NCI-H2081 treated with DMSO at 0.1 percent for 48 hours (cell line): ENCODE data around the gene TXLNA.
"Not testable (repeated sequence)": the region's sequence is repeated elsewhere in the genome, so short reads cannot be mapped to it uniquely, and the experiment has no call there.

ENCODE experiments used
- DNase-seq: peaks from one replicate; lab custom pipeline; 2025; lab: John Stamatoyannopoulos, UW

The TXLNA gene

DNA sequence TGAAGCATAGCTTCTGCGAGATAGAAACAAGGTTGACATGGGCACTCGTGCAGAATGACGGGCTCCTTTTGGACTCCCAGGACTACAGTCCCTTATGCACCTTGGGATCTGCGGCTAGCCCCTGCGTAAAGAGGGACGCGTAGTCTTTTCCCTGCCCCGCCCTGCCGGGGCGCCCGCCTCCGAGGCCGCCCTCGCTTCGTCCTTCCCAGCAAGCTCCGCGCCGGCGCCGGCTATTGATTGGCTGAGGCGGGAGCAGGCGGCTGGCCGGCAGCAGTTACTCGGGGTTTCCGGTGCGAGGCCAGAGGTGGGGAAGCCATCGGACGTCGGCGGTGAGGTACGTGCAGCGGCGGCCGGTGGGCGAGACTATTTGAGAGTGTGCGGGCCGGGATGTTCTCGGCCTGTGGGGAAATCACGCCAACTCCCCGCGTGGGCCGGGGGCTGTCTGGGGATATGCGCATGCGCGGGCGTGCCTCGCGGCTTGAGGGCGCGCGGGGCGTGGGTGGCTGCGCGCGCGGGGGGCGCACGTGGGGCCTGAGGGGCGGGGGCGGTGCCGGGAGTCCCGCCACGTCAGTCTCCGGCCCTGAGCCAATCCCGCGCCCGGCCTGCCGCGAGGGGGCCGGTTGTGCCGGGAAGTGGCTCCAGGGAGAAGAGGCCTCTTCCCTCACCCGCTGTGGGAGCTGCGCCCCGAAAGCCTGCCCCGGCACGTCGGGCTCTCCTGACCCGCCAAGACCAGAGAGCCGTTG is at the start of gene TXLNA:
Gene TXLNA (plus strand): TSS at position 233 of the 743 bp plus-strand sequence. CDS start 671 bp downstream, outside the sequence.
- peak; percentile 83 for DNase-seq

DNA sequence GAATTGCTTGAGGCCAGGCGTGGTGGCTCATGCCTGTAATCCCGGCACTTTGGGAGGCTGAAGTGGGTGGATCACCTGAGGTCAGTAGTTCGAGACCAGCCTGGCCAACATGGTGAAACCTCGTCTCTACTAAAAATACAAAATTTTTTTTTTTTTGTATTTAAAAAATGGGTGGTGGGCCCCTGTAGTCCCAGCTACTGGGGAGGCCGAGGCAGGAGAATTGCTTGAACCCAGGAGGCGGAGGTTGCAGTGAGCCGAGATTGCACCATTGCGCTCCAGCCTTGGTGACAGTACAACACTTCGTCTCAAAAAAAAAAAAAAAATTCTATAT is 45.6 kb upstream of the TXLNA start:
- not testable (repeated sequence) for DNase-seq

DNA sequence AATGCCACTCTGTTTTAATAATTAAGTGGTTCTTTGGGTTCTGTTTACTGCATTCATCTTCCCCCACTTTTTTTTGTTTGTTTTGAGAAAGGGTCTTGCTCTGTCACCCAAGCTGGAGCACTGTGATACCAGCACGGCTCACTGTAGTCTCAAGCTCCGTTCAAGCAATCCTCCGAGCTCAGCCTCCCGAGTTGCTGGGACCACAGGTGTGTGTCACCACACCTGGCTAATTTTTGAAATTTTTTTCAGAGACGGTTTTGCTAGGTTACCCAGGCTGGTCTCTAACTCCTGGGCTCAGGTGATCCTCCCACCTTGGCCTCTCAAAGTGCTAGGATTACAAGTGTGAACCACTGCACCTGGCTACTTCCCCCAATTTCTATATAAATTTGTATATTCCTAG is 42.4 kb upstream of the TXLNA start:
- no peak for DNase-seq

DNA sequence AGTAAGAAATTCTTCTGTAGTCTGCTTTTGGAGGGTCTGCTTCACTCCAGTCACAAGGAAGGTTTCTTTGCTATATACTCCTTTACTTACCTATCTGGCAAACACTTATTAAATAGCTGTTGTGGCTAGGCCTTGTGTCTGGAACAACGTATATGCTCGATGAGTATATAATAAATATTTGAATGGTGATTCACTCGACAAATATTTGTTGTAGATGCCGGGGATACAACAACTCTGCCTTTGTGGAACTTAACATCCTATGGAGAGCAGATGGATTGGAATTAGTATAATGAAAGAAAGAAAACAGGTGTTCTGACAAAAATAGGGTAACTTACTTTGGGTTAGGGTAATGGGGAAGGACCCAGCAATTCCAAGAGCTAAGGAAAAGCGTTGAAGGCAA is 40.5 kb upstream of the TXLNA start:
- DNase-seq: no peak

DNA sequence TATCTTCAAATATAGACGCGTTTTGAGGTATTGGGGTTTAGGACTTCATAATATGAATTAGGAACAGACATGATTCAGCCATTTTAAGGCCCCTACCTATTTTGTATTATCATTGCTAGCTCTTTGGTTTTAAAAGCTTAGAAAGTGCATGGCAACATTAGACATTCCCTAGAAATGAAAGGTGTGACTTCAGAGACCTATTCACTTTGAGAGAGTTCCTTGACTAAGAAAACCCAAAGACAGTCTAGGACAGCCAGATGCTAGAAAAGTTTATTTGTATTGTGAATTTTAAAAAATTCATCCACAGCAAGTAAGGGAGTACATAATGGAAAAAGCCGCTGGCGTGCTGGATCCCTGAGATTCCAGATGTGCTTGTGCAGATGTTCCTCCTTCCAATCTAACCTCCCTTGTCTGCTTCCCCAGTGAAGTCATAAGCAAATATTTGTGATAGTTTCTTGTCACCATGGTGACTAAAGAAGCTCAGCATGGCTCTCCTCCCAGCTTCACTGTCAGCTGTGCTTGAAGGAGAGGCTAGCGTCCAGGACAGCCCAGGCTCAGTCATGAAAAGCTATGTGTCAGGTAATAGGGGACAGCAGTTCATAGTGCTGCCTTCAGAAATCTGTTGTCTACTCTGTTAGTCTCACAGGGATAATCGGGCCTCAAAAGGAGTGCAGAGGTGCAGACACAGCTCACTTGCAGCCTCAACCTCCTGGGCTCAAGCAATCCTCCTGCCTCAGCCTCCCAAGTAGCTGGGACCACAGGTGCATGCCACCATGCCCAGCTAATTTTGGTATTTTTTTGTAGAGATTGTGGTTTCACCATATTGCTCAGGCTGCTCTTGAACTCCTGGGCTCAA is 36.8 kb upstream of the TXLNA start:
- no peak for DNase-seq

DNA sequence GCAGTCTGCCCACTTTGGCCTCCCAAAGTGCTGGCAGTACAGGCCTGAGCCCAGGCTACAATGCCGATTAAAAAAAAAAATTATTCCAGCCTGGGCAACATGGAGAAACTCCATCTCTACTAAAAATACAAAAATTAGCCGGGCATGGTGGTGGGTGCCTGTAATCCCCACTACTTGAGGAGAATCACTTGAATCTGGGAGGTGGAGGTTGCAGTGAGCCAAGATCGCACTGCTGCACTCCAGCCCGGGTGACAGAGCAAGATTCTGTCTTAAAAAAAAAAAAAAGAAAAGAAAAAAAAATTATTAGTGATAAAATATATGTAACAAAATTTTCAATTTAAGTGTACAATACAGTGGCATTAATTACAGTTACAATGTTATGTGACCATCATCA is 36.2 kb upstream of the TXLNA start:
- DNase-seq: not testable (repeated sequence)

DNA sequence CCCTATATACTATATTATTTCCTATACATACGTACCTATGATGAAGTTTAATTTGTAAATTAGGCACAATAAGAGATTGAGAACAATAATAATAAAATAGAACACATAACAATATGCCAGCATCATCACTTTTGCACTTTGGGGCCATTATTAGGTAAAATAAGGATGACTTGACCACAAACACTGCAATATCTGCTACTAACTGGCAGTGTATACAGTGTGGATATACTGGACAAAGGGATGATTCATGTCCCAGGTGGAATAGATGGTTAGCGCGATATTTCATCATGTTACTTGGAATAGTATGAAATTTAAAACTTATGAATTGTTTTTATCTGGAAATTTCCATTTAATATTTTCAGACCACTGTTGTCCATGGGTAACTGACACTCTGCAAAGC is 35.4 kb upstream of the TXLNA start:
- no peak for DNase-seq

DNA sequence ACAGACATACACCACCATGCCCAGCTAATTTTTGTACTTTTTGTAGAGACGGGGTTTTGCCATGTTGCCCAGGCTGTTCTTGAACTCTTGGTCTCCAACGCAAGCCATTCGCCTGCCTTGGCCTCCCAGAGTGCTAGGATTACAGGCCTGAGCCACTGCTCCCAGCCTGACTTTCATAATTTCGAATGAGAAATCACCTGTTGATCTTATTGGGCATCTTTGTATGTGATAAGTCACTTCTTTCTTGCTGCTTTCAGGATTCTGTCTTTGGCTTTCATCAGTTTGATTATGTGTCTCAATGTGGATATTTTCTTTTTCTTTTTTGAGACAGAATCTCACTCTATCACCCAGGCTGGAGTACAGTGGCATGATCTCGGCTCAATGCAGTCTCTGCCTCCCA is 31.7 kb upstream of the TXLNA start:
- not testable (repeated sequence) for DNase-seq

DNA sequence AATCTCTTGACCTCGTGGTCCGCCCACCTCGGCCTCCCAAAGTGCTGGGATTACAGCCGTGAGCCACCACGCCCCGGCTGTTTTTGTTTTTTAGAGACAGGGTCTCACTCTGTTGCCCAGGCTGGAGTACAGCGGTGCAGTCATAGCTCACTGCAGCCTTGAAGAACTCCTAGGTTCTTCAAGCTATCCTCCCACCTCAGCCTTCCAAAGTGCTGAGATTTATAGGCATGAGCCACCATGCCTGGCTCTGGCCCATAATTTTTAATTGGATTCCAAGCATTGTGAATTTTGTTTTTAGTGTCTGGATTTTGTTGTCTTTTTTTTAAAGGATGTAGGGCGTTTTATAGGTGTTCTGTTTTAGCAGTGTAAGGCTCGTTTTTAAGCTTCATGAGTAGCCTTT is 28.6 kb upstream of the TXLNA start:
- DNase-seq: no peak

DNA sequence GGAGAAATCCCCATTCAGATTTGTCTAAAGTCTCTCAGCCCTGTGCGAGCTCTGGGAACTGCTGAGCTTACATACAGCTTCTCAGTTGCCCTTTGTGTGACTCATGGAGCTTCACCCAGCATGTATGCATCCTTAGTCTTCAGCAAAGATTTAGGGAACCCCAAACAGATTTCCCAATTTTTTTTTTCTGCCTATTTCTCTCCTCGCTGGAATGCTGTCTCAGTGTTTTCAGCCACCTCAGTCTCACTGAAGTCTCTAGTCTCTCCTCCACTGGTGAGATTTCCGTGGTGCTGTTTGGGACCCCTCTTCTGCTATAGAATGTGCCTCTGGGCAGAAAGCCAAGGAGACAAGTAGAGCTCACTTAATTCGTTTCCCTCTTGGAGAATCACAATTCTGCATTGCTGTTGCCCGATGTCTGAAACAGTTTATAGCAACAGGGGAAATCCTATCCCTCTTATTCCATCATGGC is 28.1 kb upstream of the TXLNA start:
- DNase-seq: no peak

DNA sequence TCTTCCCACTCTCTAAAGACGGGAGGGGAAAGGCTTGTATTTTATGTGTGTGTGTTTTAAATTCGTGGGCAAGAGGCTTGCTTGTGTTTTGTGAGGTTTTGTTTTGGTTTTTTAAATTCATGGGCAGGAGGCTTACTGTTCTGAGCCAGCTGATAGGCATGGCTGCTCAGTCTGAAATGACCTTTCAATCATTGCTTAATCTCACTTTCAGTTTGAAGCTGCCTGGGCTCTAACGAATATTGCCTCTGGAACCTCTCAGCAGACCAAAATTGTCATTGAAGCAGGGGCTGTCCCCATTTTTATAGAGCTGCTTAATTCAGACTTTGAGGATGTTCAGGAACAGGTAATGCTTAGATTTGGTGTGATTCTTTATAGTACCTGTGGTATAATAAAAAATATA is 20.3 kb upstream of the TXLNA start:
- DNase-seq: no peak

DNA sequence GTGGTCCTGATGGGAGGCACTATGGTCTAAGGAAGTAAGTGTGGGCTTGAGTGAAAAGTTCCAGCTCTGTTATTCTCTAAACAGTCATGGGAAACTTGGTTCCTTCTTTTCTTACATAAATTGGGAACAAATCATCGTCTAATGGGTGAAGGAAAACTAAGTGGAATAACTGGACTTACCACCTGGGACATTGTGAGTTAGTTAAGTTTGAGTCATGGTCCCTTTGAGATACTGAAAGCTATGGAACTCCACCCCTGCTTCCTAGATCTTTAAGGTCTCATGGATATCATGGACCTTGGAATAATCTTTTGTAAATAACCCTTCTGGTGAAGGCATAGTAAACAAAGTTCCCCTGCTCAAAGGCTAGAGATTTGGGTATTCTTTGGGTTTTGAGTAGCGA is 16.1 kb upstream of the TXLNA start:
- no peak for DNase-seq

DNA sequence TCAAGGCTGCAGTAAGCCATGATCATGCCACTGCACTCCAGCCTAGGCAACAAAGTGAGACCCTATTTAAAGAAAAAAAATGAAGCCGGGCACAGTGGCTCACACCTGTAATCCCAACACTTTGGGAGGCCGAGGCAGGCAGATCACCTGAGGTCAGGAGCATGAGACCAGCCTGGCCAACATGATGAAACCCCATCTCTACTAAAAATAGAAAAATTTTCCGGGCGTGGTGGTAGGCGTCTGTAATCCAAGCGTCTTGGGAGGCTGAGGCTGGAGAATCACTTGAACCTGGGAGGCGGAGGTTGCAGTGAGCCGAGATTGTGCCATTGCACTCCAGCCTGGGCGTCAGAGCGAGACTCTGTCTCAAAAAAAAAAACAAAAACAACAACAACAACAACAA is 13.8 kb upstream of the TXLNA start:
- not testable (repeated sequence) for DNase-seq

DNA sequence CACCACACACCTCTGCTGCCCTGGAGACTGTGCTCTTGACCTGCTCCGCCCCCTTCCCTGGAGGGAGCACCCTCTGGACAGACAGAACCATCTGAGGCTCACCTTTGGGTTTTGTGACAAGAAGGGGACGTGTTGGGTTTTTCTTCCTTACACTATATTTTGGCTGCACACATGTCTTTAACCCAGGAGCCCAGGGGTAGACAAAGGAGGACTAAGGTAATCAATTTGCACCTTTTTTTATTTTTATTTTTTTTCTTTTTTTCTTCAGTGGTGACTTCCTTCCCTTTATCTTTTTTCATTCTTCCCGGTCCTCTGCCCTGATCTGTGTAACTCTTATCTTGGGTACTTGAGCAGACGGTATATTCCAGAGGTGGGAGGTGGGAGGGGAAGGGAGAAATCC is 8.5 kb upstream of the TXLNA start:
- DNase-seq: no peak

DNA sequence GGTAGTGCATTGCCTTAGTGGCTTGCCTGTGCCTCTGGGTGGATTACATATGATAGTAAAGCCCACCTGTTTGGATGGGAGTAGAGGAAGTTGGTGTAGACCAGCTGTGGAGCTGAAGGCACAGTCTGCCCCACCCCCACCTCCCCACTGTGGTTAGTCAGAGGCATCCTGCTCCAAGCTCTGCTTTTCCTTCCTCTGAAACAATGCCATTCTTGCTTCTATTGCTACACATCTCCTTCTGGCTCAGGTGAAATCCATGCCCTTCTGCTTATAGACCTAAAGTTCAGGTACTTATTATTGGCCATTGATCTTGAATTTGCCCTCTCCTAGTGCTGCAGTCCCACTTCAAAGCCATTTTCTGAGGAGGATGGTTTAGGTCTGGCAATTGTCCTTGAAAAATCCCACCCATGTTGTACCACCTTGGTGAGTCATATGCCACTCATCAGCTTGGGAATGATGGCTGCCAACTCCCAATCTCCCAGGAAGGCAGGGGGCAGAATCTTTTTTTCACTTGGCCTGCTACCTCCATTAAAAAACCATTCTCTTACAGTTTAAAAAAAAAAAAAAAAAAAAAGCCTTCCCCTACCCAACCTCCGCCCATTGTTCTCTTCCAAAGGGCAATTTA is 6.7 kb upstream of the TXLNA start:
- no peak for DNase-seq

DNA sequence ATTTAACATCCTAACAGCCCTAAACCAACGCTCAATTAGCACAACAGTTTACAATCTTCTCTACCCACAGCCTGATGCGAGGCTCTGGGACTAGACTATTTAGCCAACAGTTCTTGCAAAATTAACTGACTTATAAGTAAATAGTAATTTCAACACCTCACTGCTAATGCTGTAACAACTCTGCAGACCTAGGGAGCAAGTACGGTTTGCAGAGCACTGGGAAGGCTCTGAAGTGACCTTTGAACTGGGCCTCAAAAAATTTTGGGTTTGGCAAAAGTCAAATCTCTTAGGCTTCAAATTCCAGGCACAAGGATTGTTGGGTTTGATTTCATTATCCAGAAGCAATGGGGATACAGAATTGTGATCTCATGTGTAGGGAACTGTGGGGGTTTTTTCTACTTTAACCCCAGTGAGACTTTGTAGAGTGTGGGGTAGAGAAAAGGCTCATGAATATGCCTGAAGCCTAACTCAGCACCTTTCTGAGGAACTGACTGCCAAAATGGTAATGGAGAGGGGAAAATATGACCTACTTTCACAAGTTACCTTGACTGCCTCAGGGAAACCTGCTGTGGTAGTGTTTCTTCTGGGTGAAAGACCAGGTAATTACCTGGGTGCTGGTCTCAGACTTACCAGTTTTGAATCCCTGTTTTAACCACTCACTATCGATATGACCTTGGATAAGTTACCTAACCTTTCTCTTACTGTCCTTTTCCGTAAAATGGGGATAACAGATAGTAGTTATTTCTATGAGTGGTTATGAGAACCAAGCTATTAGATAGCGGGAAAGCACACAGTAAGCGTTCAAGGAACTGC is 889 bp upstream of the TXLNA start:
- no peak for DNase-seq

DNA sequence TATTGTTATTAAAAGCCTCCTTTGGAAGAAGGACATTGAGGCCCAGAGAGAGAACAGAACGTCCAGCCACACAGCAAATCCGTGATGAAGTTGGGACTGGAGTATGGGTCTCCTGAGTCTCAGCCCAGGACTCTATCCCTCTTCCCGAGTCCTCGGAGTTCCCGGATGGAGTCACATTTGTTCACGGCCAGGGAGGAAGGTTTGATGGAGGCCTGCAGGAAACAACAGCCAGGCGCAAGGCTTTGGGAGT is 357 bp upstream of the TXLNA start:
- DNase-seq: no peak

DNA sequence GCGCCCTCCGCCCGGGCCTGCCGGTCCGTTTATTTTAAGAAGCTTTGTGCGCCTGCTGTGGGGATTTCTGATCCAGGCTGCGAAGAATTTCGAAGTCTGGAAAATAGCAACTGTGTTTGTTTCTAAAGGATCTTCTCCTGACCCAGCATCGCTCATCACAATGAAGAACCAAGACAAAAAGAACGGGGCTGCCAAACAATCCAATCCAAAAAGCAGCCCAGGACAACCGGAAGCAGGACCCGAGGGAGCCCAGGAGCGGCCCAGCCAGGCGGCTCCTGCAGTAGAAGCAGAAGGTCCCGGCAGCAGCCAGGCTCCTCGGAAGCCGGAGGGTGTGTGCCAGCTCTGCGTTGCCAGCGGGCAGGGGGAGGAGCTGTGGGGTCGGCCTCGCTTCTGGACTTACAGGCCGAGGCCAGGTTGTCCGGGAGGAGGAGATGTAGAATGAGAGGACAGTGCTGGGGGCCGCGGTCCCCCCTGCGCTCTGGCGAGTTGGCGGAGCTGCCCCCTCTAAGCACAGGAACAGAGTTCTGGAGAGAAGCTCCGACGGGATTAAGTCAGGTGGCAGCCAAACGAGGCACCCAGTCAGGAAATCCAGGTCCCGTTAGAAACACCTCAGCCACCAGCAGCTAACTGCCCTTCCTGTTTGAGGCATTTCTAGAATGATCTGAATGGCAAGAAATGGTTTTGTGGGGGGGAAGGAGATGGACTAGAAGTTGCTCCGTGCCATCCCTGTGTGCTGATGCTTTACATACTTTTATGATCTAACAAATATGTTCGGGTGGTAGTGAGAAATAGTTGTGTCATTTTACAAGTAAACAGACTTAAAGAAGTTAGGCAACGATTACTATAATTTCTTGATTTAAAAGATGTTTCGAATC is 948 bp downstream of the TXLNA start:
- DNase-seq: no peak

DNA sequence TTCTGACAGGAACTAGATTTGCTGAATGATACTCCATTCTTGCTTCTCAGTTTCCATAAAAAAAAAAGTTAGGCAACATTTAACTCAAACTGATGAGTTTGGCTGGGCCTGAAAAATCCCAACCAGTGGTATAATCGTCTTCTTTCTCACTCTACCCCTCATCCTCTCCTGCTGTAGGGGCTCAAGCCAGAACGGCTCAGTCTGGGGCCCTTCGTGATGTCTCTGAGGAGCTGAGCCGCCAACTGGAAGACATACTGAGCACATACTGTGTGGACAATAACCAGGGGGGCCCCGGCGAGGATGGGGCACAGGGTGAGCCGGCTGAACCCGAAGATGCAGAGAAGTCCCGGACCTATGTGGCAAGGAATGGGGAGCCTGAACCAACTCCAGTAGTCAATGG is 1.6 kb downstream of the TXLNA start:
- no peak for DNase-seq

DNA sequence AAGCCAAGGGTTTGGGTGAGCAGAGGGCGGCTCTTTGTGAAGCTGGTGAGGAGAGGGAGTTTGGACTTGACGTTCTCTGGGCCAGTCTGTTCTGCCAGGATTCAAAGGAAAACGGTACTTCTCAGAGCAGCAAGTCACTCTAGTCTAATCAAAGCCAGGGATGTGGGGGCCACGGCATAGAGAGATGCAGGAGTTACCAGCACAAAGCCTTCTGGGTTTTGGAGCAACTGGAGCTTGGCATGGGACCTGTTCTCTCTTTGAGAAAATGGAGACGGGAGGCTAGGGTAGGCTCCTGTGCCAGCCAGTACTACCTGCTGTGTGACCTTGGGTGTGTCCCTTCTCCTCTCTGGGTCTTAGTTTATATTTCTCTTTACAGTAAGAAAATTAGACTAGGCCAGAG is 2.1 kb downstream of the TXLNA start:
- no peak for DNase-seq

DNA sequence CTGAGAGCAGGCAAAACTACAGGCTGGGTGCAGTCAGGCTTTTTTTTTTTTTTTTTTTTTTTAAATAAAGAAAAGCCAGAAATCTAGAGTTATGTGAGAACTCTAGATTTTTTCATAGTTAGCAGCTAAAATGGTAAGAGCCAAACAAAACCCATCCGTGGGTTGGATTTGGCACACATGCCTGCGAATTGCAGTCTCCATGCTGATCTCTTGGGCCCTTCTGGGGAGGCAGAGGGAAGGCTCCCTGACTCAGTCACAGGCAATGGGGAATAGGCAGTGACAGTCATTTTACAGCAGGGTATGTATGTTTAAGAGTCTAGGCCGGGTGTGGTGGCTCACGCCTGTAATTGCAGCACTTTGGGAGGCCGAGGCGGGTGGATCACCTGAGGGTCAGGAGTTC is 2.6 kb downstream of the TXLNA start:
- no peak for DNase-seq
